Suppressor macrophage treated with lipopolysaccharide for 1 hour (primary cell): ENCODE data around the gene ROBO2.

Source experiments
- DNase-seq, 3 donors: peaks; one replicate each; pipeline ENCODE4 v3.0.0-alpha.2; 2020 to 2022

ROBO2 gene, protein sequence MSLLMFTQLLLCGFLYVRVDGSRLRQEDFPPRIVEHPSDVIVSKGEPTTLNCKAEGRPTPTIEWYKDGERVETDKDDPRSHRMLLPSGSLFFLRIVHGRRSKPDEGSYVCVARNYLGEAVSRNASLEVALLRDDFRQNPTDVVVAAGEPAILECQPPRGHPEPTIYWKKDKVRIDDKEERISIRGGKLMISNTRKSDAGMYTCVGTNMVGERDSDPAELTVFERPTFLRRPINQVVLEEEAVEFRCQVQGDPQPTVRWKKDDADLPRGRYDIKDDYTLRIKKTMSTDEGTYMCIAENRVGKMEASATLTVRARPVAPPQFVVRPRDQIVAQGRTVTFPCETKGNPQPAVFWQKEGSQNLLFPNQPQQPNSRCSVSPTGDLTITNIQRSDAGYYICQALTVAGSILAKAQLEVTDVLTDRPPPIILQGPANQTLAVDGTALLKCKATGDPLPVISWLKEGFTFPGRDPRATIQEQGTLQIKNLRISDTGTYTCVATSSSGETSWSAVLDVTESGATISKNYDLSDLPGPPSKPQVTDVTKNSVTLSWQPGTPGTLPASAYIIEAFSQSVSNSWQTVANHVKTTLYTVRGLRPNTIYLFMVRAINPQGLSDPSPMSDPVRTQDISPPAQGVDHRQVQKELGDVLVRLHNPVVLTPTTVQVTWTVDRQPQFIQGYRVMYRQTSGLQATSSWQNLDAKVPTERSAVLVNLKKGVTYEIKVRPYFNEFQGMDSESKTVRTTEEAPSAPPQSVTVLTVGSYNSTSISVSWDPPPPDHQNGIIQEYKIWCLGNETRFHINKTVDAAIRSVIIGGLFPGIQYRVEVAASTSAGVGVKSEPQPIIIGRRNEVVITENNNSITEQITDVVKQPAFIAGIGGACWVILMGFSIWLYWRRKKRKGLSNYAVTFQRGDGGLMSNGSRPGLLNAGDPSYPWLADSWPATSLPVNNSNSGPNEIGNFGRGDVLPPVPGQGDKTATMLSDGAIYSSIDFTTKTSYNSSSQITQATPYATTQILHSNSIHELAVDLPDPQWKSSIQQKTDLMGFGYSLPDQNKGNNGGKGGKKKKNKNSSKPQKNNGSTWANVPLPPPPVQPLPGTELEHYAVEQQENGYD (N-terminal part only)

DNA sequence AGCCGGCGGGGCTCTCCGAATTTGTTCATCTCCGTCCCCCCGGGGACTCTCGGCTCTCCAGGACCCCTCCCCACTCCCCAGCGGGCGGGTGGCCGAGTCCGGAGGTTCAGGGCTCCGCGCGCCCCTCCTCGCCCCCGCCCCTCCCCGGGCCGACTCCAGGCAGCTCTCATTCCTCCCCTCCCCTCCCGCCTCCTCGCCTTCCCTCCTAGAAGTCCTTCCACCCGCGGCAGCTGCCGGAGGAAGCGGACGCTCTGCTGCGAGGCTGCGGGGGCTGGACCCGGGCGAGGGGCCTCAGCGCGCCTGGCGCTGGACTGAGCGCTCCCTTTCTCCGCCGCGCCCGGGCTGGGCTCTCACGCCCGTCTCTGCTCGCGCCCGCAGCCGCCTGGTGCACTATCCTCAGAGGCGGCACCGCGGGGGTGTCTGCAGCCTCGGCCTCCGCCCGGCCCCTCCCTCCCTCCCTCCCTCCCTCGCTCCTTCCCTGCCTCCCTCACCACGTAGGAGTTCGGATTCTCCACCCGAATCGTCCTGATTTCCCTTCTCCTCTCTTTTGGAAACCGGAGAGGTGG, at the start of gene ROBO2:
ROBO2 (plus strand) TSS at position 494 of the 566 bp plus-strand sequence. CDS start 687 bp downstream, outside the sequence.
- DNase-seq, result no peak

DNA sequence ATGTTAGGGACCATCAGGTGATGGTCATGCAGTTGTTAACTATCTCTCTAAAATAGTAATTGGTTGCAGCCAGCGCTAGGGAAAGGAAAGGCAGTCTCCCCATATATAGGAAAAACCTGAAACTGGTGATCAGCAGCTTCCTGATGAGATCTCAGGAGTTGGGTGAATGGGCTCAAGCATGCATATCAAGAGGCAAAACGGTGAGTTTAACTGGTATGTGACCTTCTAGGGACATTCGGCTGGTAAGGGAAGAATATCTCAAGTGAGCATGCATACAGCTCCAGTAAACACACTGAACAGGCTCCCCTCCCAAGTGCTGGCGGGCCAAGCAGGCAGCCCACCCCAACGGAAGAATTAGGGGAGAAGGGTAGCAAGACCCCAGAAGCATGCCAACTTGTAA, 49.3 kb upstream of the ROBO2 start:
- DNase-seq, result no peak

DNA sequence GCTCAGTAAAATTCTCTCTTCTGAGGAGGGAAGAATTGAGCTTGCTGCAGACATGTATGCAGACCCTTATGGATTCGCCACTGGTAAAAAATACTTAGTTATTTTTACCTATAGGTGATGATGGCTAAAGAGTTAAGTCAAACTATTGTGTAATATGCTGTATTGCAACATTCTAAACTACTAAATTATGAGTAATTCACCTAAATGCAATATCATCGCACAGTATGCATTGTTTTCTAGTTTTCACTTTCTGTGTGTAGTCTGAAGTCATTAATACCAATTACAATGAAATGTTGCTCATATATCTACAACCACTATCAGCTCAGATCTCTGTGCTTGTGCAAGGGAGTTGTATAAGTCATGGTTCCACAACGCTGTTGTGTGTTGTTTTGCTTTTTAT, 48.7 kb upstream of the ROBO2 start:
- no peak for DNase-seq

DNA sequence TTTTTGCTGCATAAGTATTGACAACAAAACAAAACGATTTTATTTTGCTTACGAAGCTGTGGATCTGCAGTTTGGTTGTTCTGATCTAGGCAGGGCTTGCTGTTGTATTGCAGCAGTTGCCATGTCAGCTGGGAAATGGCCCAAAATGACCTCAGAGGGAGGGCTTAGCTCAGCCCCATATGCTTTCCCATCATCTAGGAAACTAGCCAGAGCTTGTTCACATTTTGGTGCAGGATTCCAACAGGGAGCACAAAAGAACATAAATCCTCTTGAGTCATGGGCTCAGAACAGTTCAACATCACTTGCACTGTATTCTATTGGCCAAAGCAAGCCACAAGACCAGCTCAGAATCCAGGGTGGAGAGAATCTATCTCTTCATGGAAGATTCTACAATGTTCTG, 42.2 kb upstream of the ROBO2 start:
- DNase-seq, result no peak

DNA sequence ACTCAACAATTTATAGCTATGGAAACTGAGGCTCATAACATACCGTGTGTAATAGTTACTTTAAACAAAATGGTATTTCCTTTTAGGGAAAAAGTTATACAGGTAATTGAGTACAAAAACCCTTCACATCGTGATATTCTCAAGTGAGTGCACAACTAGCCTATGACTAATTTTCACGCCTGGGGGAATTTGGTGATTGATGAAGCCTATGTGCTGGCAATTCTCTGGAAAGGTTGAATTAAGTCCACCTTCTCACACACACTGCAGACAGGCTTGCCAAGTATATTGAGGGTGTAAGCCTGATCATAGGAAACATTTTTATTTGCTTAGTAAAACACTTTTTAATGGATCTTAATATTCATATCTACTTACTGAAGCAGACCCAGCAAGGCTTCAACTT, 41.3 kb upstream of the ROBO2 start:
- no peak for DNase-seq

DNA sequence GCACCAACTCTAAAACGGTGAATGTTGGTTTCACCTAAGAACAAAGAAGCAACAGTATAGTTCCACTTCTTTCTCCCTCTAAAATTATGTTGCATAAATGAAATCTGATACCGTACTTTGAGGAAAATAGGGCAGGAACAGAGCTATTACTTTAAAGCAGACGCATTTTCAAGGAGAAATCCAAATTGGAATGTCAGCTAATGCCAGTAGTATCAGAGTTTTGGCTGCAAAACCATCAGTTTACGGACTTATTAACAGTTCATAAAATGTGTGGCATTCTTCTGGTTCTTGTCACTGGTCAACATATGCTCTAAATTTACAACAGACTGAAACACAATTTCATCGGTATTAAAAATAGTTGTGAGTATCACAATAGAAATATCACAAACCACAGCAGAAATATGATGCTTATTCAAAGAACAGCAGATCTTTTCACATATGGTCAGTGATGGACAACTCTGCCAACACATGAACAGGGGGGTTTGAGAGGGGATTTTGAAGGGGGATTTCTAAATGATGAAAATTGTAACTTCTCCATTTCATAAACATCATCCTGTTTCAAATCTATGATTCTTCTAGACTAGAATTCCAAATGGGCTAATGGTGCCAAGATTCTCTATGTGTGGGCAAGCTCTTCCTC, 38.7 kb upstream of the ROBO2 start:
- DNase-seq, result peak in 2 of 3 donors; percentile 7 to 21

DNA sequence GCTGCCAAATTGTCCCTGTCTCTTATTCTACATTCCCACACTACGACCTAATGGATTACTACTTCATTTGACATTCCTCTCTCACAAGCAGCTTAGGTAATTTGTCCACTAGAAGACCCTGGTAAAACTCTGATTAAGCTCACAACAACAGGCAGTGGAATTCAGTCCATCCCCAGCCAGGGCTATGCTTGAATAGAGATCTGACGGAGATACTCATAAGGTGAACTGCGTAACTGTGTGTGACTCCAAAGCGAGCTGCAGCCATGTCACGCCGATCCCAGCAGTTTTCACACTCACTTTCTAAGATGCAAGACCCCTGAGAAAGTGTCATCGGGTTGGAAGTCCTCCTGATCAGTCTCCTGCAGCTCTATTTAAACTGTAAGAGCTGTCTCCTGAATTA, 25.7 kb upstream of the ROBO2 start:
- DNase-seq, result no peak

DNA sequence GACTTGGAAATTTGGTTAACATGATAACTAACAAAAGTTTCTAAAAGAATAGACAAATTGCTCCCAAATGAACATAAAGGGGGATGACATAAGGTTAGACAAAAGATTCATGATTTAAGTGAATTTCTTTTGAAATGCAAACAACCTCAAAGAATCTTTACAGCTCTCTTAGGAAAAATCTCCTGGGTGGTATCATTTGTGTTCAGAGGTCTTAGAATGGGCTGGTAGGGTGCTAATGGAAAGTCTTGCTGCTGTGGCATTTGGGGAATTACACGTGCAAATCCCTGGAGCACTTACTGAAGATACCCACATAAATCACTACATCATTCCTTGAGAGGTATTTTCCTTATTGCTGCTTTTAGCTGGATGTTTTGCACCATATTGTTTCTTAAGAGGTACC, 14.4 kb upstream of the ROBO2 start:
- no peak for DNase-seq

DNA sequence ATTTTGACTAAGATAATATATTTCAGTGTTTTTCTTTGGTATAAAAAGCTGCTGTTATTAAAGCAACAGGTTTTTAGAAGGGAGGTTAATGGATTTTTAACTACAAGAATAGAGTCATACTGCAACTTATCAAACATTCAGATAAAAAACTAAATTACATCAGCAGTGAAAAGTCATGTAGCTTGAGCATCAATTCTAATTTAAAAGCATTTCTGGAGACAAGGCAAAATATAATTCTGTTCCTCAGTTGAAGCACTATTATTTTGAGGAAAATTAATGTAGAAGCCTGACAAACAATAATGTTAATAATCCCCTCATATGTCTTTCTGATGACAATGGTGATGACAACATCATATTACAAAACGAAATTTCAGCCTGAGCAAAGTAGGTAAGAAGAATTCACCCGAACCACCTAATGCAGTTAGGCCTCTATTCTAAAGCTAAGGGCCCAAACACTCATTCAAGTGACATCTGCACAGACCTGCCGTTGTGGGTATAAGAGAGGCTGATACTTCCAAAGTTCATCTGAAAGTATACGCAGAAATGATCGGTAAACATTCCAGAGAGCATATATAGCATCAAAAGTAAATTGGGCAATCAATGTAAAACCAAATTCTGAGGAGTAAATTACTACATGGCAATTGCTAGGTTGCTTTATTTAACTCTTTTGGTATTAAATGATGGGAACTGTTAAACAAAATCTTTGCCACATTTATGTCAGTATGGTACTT, 12.8 kb upstream of the ROBO2 start:
- no peak for DNase-seq

DNA sequence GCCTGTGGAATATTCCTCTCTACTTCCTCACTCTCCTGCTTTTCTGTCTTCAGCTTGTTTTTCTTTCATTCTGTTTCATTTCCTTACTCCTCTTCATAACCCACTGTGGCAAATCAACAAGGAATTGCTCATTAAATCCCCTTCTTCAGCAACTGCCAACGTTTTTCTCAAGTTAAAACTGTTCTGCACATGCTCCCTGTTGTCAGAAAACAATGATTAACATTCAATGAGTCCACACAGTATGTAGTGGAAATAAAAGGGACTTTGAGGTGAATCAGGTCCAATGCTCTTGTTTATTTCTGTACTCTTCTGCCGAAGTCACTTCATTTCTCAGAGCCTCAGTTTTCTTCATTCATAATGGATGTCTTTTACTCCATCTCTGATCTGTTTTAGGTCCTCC, 11.9 kb upstream of the ROBO2 start:
- no peak for DNase-seq

DNA sequence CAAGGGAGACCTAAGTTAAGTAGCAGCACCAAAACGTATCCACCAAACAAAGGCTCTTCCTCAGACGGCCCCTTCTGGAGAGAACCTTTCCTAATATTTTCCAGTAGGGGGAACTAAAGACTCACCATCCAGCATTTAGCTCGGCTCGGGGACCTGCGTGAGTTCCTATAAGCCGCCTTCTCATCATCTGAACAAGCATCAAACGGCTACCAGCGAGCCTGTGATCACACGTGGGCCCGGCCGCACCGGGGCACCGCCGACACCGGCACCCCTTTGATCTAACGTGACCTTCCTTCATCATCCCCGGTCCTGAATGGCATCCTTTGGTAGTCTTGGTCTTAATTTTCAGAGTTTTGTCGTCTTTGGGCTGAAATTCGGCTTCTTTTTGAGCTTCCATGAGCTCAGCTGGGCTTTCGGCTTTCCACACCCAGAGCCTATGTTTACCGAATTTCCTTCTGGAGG, 1.4 kb upstream of the ROBO2 start:
- DNase-seq, result peak; percentile 68 to 73 (median 69)

DNA sequence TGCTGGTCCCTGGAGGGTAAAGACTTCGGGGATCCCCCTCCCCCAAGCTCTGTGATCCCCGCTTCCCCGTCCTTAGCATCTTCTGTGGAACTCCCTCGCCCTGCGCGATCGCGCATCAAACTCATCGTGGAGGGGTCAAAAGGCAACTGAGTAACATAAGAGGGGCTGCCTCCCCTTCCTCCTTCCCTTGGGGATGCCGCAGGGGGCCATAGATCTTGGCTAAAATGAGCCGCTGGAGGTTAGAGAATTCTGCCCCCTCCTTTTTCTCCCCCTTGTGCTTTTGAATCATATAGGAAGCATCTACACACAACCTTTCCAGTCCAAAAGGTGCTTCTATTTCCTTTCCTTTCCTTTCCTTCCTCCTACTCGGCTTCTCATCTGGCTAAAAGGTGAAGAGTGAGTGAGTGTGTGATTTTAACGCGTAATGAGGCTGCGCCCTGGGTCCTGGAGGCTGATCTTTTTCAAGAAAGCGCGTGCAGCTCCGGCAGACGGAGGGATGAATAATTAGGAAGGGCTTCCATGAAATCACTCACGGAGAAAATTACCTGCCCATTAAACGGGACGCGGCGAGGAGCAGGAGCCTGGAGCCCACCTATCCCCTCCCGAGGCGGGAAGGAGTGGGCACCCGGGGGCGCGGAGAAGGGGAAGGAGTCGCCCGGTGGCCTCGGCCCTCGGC, 831 bp upstream of the ROBO2 start:
- DNase-seq, result no peak

DNA sequence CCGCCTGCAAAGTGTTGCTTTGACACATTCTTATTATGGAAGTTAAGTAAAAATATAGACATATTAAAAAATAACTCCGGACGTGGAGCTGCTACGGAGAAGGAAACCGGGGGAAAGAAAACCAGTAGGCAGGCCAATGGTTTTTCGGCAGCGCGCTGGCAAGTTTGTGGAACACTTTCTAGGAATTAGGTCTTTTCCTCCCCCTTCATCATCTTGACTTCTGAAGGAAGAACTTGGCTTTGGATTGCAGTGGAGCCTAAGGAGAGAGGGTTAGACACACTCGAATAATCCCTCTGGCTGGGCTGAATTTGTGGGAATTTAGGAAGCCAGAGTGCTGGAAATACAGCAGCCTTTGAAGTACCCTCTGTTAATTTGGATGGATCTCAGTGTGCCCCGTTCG, 317 bp downstream of the ROBO2 start:
- DNase-seq, result no peak

DNA sequence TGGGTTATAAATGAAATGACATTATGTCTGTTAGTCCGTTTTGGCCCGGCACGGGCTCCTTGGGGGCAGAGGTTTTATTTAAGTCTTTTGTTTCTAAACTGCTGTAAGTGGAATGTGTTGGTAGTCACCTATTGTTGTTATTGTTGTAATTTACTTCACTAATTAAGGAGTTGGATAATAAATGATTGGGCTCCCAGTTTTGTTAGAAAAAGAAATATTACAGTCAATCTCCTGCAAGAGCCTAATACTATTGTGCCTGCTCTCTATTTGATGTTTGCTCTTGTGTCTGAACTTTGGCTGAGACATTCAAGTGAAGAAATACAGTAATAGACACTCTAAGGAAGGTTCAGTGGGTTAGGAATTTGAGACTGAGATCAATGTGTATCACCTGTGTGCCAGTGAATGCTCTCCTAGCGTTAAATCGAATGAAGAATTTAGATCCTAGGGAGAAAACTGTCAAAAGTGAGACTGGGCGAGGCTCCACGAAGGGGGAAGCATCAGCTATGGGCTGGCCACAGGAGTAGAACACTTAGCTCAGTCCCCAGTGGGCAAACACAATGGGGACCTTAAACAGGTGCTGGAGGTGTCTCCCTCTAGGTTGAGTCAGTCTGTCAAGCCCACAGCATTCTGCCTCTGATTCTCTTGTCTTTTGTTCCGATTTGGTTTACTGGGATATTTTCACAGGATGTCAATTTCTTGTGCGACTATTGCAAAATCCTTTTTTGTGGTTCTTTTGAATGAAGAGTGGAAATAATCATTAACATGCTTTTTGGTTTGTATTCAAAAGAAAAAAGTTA, 1.2 kb downstream of the ROBO2 start:
- DNase-seq, result no peak

DNA sequence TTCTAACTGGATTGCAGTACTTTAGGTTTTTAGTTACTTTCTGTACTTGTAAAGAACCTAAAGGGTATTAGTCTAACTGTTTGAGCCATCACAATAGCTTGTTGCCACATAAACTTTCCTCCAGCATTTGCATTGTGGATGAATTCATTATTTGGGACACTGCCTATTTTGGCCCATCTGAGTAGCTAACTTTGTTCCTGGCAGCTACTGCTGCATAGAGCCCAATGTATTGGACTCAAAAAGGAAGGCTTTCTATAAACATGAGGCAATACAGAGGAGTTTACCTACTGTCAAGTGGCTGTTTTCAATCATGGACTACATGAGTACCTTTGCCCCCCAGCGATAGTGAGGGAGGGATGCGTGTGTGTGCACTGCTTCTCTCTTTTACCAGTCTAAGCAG, 1.9 kb downstream of the ROBO2 start:
- no peak for DNase-seq

DNA sequence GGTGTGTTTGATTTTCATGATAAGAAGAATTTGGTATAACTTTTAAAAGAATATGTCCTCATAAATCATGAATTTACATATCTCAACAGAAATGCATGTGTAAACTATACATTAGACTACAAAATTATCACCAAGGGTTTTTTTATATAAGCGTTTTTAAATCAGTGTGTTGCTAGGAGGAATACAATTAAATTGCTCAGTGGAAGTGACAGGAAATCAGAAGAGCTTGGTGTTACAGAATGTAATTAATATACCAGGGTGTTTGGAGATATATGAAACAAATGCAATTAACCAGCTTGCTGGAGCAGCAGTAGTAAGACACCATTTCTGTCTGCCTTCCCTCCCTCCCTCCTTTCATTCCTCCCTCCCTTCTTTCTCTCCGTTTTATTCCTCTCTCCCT, 2.4 kb downstream of the ROBO2 start:
- no peak for DNase-seq

DNA sequence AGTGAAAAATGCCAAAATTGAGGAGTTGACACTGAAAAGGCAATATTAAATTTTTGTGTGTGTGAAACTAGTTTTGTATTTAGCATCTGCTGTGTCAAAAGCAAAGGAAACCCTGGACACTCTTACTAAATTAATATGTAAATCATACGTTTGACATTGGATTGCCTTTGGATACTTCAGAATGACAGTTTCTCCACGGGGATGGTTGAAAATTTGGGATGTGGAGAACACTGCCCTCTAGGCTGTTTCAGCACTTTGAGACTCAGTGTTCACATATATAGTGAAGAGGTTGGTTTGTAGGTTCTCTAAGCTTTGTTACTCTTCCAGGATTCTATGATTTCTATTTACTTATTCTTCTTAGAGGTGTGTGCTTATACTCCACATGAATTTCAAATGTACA, 3.0 kb downstream of the ROBO2 start:
- DNase-seq, result no peak

DNA sequence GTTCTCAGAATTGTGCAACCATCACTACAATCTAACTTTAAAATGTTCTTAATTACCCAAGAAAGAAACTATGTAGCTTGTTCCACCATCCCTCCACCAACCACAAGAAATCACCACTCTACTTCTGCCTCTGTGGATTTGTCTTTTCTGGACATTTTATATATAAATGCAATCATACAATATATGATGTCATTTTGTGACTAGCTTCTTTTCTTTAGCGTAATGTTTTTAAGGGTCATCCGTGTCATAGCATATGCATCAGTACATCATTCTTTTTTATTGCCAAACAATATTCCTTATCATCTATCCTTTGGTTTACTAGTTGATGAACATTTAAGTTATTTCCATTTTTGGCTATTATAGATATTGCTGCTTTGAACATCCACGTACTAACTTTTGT, 5.8 kb downstream of the ROBO2 start:
- no peak for DNase-seq

DNA sequence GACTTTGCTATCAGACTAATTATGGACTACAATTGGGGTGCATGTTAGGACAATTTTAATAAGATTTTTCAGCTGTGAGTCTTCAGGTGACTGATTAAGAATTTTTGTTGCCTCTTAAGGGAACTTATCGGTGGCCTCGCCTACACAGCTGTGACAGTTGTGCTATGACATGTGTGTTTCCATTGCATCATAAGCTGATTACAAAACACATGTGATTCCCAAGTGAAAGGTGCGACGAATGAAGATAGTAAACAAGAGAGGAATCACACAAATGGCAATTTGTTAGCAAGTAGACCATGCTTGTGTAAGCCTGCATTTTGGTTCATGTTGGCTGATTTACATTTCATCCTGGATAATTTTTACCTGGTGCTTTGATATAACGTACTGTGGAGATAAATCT, 8.3 kb downstream of the ROBO2 start:
- DNase-seq, result no peak

DNA sequence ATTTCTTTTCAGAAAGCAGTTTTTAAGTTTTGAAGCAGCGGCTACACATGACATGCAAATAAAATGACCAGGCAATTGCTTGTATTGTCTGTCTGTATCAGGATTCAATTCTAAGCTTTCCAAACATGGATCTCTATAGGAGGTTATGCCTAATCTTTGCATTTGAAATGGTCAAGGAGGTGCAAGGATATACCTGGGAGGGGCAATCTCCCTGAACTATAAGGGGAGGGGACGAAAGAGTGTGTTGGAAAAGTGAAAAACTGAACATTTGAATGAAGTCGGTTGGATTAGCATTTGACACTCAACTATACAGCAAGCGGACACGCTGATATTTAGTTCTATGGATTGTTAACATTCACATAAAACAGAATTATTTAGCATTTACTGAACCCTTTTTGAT, 11.7 kb downstream of the ROBO2 start:
- DNase-seq, result no peak
